NCI-H82 (cell line): ENCODE data around the gene CATSPER4.
A peak's percentile ranks its signal among the peaks of the same experiment; 100 is the strongest.

Experiments
- DNase-seq: peaks from one replicate; lab custom pipeline; 2025; lab: John Stamatoyannopoulos, UW

The CATSPER4 gene

DNA sequence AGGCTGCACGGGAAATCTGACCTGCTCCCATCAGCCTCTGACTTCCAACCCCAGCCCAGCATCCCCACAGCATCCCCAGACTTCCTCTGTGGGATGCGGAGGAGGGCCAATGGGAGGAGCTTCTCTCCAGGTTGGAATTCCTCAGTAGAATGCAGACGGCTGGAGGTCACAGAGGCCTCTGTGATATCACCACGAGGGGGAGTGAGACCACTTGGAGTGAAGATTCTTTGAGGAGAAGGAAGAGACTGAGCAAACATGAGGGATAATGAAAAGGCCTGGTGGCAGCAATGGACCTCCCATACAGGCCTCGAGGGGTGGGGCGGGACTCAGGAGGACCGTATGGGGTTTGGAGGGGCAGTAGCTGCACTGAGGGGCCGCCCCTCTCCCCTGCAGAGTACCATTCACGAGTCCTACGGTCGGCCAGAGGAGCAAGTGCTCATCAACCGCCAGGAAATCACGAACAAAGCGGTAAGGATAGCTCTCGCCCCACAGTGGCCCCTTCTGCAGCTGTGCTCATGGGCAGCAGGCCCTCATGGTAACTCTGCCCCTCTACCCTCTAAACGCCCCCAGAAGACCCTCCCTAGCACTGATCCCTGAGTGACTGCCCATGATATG lies at the start of gene CATSPER4:
Gene CATSPER4, plus strand, starts transcription at position 230 of the 615 bp plus-strand sequence. Its CDS starts 26 bp downstream, at position 256.
- DNase-seq: peak; percentile 80

DNA sequence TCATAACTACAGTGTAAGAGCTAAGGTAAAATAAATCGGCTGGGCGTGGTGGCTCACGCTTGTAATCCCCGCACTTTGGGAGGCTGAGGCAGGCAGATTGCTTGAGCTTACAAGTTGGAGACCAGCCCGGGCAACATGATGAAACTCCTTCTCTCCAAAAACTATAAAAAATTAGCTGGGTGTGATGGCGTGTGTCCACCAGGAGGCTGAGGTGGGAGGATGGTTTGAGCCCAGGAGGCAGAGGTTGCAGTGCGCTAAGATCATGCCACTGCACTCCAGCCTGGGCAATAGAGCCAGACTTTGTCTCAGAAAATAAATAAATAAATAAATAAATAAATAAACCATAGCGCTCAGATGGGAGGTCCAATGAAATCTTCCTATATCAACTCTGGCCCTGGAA lies 48.2 kb upstream of the CATSPER4 start:
- no peak for DNase-seq

DNA sequence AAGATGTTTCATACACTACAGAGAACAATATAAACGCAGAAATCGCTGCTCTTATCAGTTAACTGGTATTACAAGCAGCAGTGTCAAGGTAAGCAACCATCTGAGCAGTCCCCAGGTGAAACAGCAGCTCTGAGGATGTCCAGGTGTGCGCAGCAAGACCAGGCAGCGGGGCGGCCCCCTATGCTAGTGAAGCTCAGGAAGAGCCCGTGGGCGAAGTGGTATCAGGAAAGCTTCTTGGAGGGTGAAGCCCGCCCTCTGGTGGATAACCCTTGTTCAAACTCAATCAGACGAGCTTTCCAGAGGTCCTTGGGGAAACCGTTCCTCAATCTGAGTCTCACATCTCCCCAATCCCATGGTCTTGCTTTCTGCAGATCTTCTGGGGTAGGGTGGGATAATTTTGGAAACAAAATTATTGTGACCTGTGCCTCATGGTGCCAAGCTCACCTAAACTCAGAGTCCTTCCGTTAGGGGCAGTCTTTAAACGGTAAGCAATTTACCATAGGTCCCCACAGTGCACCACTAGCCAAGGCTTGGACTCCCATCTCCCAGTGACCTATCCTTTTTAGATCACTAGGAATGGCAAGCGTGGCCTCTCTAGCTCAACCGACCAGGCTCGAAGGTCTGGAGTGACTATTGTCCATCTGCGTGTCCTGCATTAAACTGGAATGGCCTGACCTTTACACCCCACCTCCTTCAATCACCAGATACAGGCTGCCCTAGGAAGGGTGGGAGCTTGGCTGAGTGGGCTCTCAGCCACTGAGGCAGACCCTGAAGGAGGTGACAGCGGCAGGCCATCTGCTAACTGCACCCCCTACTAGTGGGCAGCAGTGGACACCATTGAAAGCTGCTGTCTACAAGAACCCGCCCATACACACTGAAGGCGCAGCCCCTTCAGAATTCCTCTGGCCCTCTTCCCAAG lies 45.1 kb upstream of the CATSPER4 start:
- DNase-seq: peak; percentile 96

GRCh38 chr1:26145960-26146294 lies 44.5 kb upstream of the CATSPER4 start:
- DNase-seq: no peak

DNA sequence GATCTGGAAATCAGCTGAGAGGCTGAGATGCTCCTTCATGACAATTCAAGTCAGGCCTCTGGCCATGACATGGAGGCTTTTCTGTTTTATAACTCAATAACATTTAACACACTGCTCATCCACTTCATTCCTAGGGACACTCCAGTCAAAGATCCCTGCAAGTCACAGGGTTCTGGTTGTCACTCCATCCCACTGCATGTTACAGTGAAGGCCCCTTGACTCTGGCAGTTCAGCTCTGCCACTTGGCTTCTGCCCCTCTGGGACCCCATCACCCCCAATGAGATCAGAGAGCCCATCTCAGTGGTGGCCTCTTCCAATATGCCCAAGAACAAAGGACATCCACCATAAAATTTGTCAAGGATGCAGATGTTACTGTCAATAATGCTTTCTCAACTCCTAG lies 41.5 kb upstream of the CATSPER4 start:
- DNase-seq: no peak

- no peak for DNase-seq
Measured at GRCh38 chr1:26153966-26154532, 36.4 kb upstream of the CATSPER4 start.

GRCh38 chr1:26154750-26155149 lies 35.7 kb upstream of the CATSPER4 start:
- DNase-seq: no peak

- DNase-seq: peak; percentile 29
Measured at GRCh38 chr1:26155370-26156284, 34.8 kb upstream of the CATSPER4 start.

- DNase-seq: peak; percentile 78
Measured at GRCh38 chr1:26156285-26157038, 33.9 kb upstream of the CATSPER4 start.

DNA sequence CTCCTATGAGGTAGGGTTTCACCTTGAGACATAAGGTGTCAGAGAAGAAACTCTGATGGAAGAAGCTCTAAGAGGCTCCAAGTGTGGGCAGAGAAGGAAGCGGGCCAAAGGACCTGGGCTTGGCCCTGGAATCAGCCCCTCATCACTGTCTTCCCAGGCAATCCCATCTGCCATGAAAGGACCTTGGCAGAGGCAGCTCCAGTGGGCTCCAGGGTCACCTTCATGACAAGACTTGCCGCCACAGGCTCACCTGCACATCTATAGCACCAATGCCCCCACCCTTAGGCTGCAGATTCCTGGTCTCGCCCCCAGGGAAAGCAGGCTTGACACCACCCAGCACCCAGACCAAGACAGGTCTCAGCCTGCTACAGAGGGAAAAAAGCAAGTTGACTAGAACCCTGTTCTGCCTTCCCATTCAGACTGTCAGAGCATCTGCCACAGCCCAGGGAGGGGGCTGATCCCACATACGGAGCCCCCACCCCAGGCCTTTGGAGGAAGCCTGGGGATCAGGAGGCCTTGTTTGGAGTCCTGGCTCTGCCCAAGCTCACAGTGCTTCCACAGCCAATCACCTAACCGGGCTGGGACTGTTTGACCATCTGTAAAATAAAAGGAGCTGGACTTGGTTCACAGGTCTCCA lies 32.0 kb upstream of the CATSPER4 start:
- no peak for DNase-seq

DNA sequence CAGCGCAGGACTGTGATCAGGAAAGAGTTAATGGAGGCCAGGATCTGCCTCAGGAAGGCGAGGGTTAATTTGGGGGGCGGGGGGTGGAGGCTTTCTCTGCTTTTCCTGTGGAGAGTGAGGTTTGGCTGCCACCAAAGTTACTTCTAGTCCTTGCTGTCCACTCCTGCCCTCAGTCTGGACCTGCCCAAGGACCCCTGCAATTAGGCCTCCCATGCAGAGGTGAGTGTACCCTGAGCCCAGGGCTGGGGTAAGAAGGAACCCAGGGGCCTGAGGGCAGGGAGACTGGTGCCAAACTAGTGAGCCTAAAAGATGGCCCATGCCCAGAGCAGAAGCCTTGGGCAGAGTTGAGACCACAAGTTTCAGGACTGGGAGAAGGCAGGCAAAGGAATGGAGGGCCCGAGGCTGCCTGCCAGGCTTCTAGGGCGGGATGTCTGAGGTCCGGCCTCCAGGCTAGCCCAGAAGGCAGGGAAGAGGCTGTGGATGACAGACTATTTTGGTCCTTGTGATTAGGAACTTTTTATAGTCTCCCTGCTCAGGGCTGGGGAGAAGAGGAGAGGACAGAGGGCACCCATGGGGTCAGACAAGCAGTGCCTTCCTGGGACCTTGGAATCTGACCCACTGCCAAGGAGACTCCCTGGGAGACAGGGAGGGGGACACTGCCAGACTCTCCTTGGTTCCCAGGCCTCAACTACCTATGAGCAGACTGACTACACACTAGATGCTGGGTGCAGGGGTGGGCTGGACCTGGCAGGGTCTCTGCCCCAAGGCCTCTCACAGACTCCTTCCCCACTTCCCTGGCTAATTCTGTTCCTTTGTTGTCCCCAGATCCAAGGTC lies 31.3 kb upstream of the CATSPER4 start, which contains the start of gene FAM110D:
Gene FAM110D, plus strand, starts transcription at position 172 of the 835 bp plus-strand sequence. CDS start 2,213 bp downstream, outside the sequence.
- DNase-seq: no peak

- no peak for DNase-seq
Measured at GRCh38 chr1:26159743-26160039, 30.7 kb upstream of the CATSPER4 start.

DNA sequence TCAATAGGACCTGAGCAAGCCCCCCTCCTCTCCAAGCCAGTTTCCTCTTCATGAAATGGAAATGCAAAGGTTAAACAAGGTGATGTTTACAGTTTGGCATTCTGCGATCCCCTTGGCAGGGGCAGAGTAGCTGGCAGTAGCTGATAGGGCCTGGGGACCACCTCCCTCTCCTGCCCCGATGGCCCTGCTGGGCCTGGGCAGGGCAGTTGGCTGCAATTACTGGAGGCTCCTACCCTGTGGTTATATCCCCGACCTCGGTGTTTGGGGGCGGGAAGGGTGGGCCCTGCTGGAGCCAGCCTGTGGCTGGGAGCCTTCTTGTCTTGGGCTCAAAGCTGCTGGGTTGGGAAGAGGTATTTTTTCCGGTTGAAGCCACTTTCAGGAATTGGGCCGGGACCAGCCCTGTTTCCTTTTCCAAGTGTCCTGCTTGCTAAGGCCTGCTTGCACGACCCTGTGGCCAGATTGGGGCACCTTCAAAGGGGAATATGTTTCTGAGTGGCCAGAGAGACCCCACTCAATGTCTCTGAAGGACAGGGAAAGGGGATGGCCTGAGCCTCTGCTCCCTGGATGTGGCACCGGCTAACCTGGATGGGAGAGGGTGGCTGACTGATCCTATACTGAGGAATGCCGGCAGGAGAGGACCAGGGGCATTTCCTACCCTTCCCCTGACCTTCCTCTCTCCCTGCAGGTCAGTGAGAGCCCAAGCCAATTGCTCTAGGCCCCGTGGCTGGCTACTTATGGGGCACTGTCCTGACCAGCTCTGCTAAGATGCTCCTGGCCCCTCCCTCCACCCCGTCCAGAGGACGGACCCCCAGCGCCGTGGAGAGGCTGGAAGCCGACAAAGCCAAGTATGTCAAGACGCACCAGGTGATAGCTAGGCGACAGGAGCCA lies 29.6 kb upstream of the CATSPER4 start:
- no peak for DNase-seq

DNA sequence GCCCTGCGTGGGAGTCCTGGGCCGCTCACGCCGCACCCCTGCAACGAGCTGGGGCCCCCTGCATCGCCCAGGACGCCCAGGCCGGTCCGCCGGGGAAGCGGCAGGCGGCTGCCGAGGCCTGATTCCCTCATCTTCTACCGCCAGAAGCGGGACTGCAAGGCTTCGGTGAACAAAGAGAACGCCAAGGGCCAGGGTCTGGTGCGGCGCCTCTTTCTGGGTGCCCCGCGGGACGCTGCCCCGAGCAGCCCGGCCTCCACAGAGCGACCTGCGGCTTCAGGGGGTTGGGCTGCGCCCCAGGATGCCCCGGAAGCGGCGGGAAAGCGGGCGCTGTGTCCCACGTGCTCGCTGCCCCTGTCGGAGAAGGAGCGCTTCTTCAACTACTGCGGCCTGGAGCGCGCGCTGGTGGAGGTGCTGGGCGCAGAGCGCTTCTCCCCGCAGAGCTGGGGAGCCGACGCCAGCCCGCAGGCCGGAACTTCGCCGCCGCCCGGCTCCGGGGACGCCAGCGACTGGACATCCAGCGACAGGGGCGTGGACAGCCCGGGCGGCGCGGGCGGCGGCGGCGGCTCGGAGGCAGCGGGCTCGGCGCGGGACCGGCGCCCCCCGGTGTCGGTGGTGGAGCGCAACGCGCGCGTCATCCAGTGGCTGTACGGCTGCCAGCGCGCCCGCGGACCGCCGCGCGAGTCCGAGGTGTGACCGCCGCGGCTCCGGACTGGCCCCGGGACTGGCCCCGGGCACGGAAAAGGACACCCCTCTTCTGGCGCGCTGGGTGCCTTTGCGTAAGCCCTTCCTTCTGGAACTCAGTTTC lies 28.8 kb upstream of the CATSPER4 start:
- peak; percentile 49 for DNase-seq

GRCh38 chr1:26162220-26162709 lies 28.1 kb upstream of the CATSPER4 start:
- DNase-seq: no peak

DNA sequence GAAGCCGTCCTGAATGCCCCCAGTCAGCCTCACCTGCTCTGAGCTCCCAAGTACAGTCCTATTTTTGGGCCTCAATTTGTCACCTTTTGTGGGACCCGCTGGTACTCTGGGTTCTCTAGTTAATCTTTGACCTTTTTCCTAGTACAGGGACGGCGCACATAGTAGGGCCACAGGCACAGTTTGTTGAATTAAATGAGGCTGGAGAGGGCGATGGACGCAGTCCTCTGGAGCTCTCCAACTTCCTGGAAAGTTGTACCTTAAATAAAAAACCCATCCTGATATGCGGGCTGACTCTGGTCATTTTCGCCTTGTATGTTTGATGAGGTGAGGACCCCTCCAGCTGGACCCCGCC lies 26.7 kb upstream of the CATSPER4 start:
- DNase-seq: no peak

- peak; percentile 74 for DNase-seq
Measured at GRCh38 chr1:26164036-26164860, 26.2 kb upstream of the CATSPER4 start.
